AG10803 (cell line): ENCODE results near the gene TBL2.
A peak's percentile ranks its signal among the peaks of the same experiment; 100 is the strongest.
"Not testable (repeated sequence)": the region's sequence is repeated elsewhere in the genome, so short reads cannot be mapped to it uniquely, and the experiment has no call there.

Experiments used
- DNase-seq: peaks from one replicate; pipeline ENCODE4 v3.0.0; 2010; ENCODE audit warnings: low read depth
- H3K4me3 ChIP-seq: 2 replicates; pipeline ENCODE4 v1.5.1; 2011; ENCODE audit warnings: mild to moderate bottlenecking, low read length, control low read depth
- TF ChIP-seq, protein P1 (sequence below): conservative IDR thresholded peaks from 2 replicates; pipeline ENCODE4 v1.5.1; 2011; ENCODE audit warnings: mild to moderate bottlenecking, low read length, control low read depth, inconsistent platforms

Gene TBL2

DNA sequence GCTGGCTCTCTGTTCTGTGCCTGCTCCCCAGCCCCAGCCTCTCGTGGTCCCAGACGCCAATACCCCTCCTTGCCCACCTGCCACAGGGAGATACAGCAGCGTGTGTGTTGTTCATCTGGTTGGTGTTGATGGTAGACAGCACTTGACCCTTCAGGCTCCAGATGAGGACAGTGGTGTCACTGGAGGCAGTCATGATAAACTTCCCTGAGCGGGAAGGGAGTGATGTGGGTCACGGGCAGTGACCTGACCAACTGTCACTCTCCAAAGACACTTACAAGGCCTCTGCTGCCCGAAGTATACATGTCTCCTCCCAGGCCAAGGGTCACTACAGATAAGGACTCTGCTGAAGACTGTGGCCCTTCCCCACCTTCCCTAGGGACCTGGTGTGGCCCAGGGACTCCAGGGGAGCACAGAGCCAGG lies 5.6 kb downstream of the TBL2 start:
- TF ChIP-seq, protein P1, sequence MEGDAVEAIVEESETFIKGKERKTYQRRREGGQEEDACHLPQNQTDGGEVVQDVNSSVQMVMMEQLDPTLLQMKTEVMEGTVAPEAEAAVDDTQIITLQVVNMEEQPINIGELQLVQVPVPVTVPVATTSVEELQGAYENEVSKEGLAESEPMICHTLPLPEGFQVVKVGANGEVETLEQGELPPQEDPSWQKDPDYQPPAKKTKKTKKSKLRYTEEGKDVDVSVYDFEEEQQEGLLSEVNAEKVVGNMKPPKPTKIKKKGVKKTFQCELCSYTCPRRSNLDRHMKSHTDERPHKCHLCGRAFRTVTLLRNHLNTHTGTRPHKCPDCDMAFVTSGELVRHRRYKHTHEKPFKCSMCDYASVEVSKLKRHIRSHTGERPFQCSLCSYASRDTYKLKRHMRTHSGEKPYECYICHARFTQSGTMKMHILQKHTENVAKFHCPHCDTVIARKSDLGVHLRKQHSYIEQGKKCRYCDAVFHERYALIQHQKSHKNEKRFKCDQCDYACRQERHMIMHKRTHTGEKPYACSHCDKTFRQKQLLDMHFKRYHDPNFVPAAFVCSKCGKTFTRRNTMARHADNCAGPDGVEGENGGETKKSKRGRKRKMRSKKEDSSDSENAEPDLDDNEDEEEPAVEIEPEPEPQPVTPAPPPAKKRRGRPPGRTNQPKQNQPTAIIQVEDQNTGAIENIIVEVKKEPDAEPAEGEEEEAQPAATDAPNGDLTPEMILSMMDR, result no peak

DNA sequence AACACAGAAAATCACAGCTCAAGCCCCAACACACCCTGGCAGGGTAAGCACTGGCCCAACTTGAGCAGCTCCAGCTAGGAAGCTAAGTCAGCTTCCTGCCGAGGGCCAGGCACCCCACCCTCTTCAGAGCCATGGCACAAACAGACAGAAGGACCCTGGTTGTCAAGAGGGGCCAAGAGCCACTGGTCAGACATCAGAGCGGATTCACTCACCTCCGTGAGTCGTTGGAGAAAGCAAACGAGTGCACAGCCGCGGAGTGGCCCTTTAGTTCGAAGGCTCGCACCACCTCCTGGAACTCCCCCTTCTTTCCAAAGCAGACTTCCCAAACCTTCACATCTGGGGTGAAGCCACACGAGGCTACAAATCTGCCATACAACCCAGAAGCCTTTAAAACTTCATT lies 7.4 kb downstream of the TBL2 start:
- no peak overlapping the region for H3K4me3 ChIP-seq
- TF ChIP-seq, protein P1, result no peak
- no peak for DNase-seq

More for the DNA sequence above, 5.6 kb downstream of the TBL2 start:
- DNase-seq, result no peak
- no peak overlapping the region for H3K4me3 ChIP-seq

DNA sequence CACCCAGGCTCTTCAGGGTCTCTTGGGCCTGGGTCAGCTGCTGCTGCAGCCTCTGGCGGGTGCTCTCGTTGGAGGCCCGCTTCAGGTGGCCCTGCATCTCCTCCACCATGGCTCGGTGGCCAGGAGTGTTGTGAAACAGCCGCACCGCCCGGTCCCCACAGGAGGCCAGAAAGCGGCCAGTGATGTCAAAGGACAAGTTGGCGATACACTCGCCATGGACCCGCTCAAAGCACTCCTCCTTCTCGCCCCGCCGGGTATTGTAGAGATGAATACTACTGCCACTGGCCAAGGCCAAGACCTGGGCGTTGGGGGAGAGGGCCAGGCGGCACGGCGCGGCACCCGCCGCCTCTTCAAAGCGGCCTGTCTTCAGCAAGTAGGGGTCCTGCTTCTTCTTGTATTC lies 7.9 kb downstream of the TBL2 start:
- no peak overlapping the region for H3K4me3 ChIP-seq
- TF ChIP-seq, protein P1, result no peak
- DNase-seq, result no peak

DNA sequence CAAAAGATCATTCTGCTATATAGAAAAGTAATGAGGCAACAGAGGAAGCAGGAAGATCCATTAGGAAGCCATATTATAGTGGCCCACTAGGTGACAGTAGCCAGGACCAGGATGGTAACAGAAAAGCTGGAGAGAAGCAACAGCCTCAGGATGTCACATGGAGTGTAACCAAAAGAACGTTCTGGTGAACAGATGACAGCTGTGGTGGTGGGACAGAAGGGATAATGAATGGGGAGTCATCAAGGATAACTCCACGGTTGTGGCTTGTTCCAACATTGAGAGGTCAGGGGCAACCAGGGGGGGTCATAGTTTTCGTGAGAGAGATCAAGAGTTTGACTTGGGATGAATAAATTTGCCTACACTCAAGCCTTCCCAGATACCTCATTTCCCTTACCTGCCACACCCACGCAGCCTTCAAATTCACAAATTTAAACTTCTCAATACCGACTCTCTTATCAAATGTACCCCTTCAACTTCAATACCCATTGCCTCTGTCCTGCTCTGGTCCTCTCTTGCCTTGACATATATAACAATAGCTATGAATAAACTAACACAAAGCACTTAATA lies 9.3 kb downstream of the TBL2 start:
- TF ChIP-seq, protein P1, result no peak
- DNase-seq, result no peak
- H3K4me3 ChIP-seq, result no peak overlapping the region

DNA sequence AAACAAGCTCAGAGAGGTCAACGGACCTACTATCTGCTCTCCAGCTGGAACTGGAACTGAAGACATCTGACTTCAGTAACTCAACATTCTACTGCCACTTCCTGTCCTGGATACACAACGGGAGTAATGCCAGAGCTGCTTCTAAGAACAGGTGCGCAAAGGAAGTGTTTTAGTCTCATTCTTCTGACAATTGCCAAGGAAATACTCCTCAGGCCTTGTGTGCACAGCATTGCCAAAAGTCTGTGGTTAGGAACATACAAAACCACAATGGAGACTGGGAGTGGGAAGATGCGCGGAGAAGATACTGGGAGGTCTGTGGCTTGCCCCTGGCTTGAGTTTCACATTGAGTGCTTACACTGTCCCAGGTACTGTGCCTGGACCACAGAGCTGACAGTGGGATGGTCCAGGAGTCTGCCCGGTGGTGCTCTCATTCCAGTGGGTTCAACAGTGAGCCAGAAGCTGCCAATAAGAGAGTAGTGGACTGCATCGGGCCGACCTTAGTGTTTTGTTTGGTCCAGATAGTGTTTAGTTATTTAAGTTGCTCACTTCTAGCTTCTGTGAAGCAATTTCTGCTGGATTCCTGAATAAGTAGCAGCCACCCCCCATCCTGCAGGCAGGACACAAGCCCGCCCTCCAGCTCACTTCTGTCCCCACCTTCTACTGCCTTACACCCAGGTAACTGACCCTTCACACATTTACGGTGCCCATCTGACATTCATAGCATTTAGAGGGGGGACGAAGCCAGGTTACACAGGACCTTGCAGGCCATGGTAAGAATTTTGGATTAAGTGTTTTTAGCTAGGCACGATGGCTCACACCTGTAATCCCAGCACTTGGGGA lies 10.3 kb downstream of the TBL2 start:
- TF ChIP-seq, protein P1, result no peak
- DNase-seq, result peak; percentile 23
- no peak overlapping the region for H3K4me3 ChIP-seq

DNA sequence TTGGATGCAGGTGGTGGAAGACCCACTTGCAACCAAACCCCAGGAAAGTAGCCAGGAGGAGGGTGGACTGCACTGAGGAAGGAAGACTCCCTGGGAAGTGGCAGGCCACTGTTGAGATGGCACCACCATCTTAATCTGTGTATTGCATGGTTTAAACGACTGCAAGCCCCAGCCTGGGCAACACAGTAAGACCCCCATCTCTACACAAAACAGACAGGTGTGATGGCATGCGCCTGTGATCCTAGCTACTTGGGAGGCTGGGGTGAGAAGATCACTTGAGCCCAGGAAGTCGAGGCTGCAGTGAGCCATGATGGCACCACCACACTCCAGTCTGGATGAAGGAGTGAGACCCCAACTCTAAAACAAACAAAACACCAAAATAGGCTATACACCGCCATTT lies 11.2 kb downstream of the TBL2 start:
- TF ChIP-seq, protein P1, result no peak
- no peak for DNase-seq
- no peak overlapping the region for H3K4me3 ChIP-seq

DNA sequence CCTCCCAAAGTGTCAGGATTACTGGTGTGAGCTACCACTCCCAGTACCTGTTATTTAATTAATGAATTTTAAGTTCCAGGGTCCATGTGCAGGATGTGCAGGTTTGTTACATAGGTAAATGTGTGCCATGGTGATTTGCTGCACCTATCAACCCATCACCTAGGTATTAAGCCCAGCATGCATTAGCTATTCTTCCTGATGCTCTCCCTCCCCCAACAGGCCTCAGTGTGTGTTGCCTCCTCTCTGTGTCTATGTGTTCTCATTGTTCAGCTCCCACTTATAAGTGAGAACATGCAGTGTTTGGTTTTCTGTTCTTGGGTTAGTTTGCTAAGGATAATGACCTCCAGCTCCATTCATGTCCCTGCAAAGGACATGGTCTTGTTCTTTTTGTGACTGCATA lies 11.9 kb downstream of the TBL2 start:
- H3K4me3 ChIP-seq, DNase-seq: not testable (repeated sequence)
